Activated T-helper 2 cell treated with anti-CD3 and anti-CD28 coated beads, Interferon-gamma antibody, Interleukin-2, Interleukin-4, amounts not matched to agents 10 μg/mL and 5 μg/mL and 100 μg/mL, durations not matched to agents 14 hours and 24 hours and 36 hours (primary cell): ENCODE data around the gene C15orf62. TPM values are rescaled to one million over a fixed set of nuclear protein-coding genes. Genes with fewer than 3 reads are reported as not detected.

Source experiments
- DNase-seq: peaks from one replicate; pipeline ENCODE4 v3.0.0; 2021; ENCODE audit warnings: low spot score
- H3K27ac Mint-ChIP-seq: one replicate; pipeline ENCODE4 v1.8.0; 2021; ENCODE audit warnings: mixed read lengths
- H3K27me3 Mint-ChIP-seq: one replicate; pipeline ENCODE4 v1.8.0; 2021; ENCODE audit warnings: low read depth, mixed read lengths
- H3K36me3 Mint-ChIP-seq: one replicate; pipeline ENCODE4 v1.8.0; 2021; ENCODE audit warnings: low read depth, mixed read lengths
- H3K4me1 Mint-ChIP-seq: one replicate; pipeline ENCODE4 v1.8.0; 2021; ENCODE audit warnings: low read depth, mixed read lengths
- H3K4me3 Mint-ChIP-seq: one replicate; pipeline ENCODE4 v1.8.0; 2021; ENCODE audit warnings: low read depth, mild to moderate bottlenecking, moderate library complexity, mixed read lengths
- H3K9me3 Mint-ChIP-seq: one replicate; pipeline ENCODE4 v1.8.0; 2021; ENCODE audit warnings: mixed read lengths
- intact Hi-C: fragments of 100-400 bp; cut with micrococcal nuclease; formaldehyde crosslinking; loops from one replicate; pipeline ENCODE4 v1.15.1; 2023
- total RNA-seq: library from RNA; stranded (reverse); gene quantifications from 2 replicates; pipeline ENCODE4 v1.2.3, GENCODE V29; 2022

C15orf62 gene
- total RNA-seq, 1 donor from 2014 or later: 0.48 TPM

- no peak for DNase-seq
- peaks cover 13% of the 10 kb centered on the region for H3K4me1 Mint-ChIP-seq
- H3K27me3 Mint-ChIP-seq: no peaks in the 10 kb centered on the region
- H3K36me3 Mint-ChIP-seq: peaks cover 29% of the 10 kb centered on the region
- H3K27ac Mint-ChIP-seq: no peak overlapping the region
- no peak overlapping the region for H3K4me3 Mint-ChIP-seq
- intact Hi-C loops: no loop called here
- no peaks in the 10 kb centered on the region for H3K9me3 Mint-ChIP-seq
These were observed 3.7 kb downstream of the C15orf62 start for GRCh38 chr15:40773496-40773895.

- Mint-ChIP-seq H3K4me1 (peaks cover 11% of the 10 kb centered on the region), H3K27me3 (no peaks in the 10 kb centered on the region), H3K4me3 (no peak overlapping the region), H3K9me3 (no peaks in the 10 kb centered on the region), H3K36me3 (peaks cover 29% of the 10 kb centered on the region), H3K27ac (no peak overlapping the region)
- DNase-seq: no peak
- intact Hi-C loops: no loop called here
These were observed 4.1 kb downstream of the C15orf62 start for GRCh38 chr15:40773902-40774301.

GRCh38 chr15:40775007-40775406, 5.2 kb downstream of the C15orf62 start:
- Mint-ChIP-seq H3K4me3 (no peak overlapping the region), H3K9me3 (no peaks in the 10 kb centered on the region), H3K4me1 (peaks cover 4% of the 10 kb centered on the region), H3K27ac (no peak overlapping the region), H3K36me3 (peaks cover 35% of the 10 kb centered on the region), H3K27me3 (no peaks in the 10 kb centered on the region)
- DNase-seq: no peak
- intact Hi-C loops: no loop called here

GRCh38 chr15:40775740-40776536, 6.2 kb downstream of the C15orf62 start:
- H3K4me3 Mint-ChIP-seq: no peak overlapping the region
- no peaks in the 10 kb centered on the region for H3K9me3 Mint-ChIP-seq
- no peak for DNase-seq
- H3K36me3 Mint-ChIP-seq: peaks cover 38% of the 10 kb centered on the region
- H3K4me1 Mint-ChIP-seq: peaks cover 2% of the 10 kb centered on the region
- intact Hi-C loops: no loop called here
- no peaks in the 10 kb centered on the region for H3K27me3 Mint-ChIP-seq
- H3K27ac Mint-ChIP-seq: no peak overlapping the region

- H3K27ac Mint-ChIP-seq: peak overlapping the region; percentile 16
- no peaks in the 10 kb centered on the region for H3K27me3 Mint-ChIP-seq
- H3K9me3 Mint-ChIP-seq: no peaks in the 10 kb centered on the region
- intact Hi-C loops: no loop called here
- H3K4me1 Mint-ChIP-seq: peaks cover 2% of the 10 kb centered on the region
- no peak for DNase-seq
- H3K36me3 Mint-ChIP-seq: peaks cover 31% of the 10 kb centered on the region
- H3K4me3 Mint-ChIP-seq: no peak overlapping the region
These were observed 6.9 kb downstream of the C15orf62 start for GRCh38 chr15:40776537-40777141.

- DNase-seq: peak; percentile 65
- Mint-ChIP-seq H3K27ac (no peak overlapping the region), H3K36me3 (peaks cover 9% of the 10 kb centered on the region)
These were observed 12.9 kb downstream of the C15orf62 start for GRCh38 chr15:40782609-40783227.

GRCh38 chr15:40785164-40785563, 15.4 kb downstream of the C15orf62 start:
- intact Hi-C loops: no loop called here
- no peaks in the 10 kb centered on the region for H3K9me3 Mint-ChIP-seq
- no peak overlapping the region for H3K4me3 Mint-ChIP-seq
- no peak for DNase-seq
- no peak overlapping the region for H3K27ac Mint-ChIP-seq
- no peaks in the 10 kb centered on the region for H3K27me3 Mint-ChIP-seq
- H3K36me3 Mint-ChIP-seq: peaks cover 2% of the 10 kb centered on the region
- peaks cover 20% of the 10 kb centered on the region for H3K4me1 Mint-ChIP-seq

More at GRCh38 chr15:40782609-40783227, 12.9 kb downstream of the C15orf62 start:
- intact Hi-C loops: loop anchor here (2.0 kb wide), 1 partner anchor 104 kb away; no protein-coding TSS in a partner anchor
- H3K27me3 Mint-ChIP-seq: no peaks in the 10 kb centered on the region
- no peaks in the 10 kb centered on the region for H3K9me3 Mint-ChIP-seq
- H3K4me1 Mint-ChIP-seq: peaks cover 16% of the 10 kb centered on the region
- H3K4me3 Mint-ChIP-seq: no peak overlapping the region

- Mint-ChIP-seq H3K9me3 (no peaks in the 10 kb centered on the region), H3K36me3 (no peaks in the 10 kb centered on the region), H3K4me3 (no peak overlapping the region), H3K4me1 (peaks cover 20% of the 10 kb centered on the region), H3K27ac (no peak overlapping the region), H3K27me3 (no peaks in the 10 kb centered on the region)
- intact Hi-C loops: no loop called here
- DNase-seq: no peak
These were observed 16.0 kb downstream of the C15orf62 start for GRCh38 chr15:40785814-40786213.

- intact Hi-C loops: no loop called here
- H3K4me1 Mint-ChIP-seq: peaks cover 20% of the 10 kb centered on the region
- H3K27ac Mint-ChIP-seq: peak overlapping the region; percentile 15
- H3K9me3 Mint-ChIP-seq: no peaks in the 10 kb centered on the region
- H3K27me3 Mint-ChIP-seq: no peaks in the 10 kb centered on the region
- DNase-seq: no peak
- no peak overlapping the region for H3K4me3 Mint-ChIP-seq
- H3K36me3 Mint-ChIP-seq: peaks cover 7% of the 10 kb centered on the region
These were observed 17.6 kb downstream of the C15orf62 start for GRCh38 chr15:40787344-40787841.

GRCh38 chr15:40787991-40788390, 18.2 kb downstream of the C15orf62 start:
- Mint-ChIP-seq H3K4me3 (no peak overlapping the region), H3K4me1 (peaks cover 17% of the 10 kb centered on the region), H3K27me3 (no peaks in the 10 kb centered on the region), H3K27ac (peak overlapping the region; percentile 15), H3K9me3 (no peaks in the 10 kb centered on the region), H3K36me3 (peaks cover 7% of the 10 kb centered on the region)
- intact Hi-C loops: no loop called here
- DNase-seq: no peak

- intact Hi-C loops: no loop called here
- Mint-ChIP-seq H3K4me1 (peaks cover 20% of the 10 kb centered on the region), H3K36me3 (peaks cover 10% of the 10 kb centered on the region)
These were observed 19.3 kb downstream of the C15orf62 start for GRCh38 chr15:40789119-40789518.

GRCh38 chr15:40789999-40790398, 20.2 kb downstream of the C15orf62 start:
- no peak for DNase-seq
- Mint-ChIP-seq H3K36me3 (peaks cover 10% of the 10 kb centered on the region), H3K27ac (no peak overlapping the region), H3K4me1 (peaks cover 20% of the 10 kb centered on the region), H3K9me3 (no peaks in the 10 kb centered on the region), H3K4me3 (no peak overlapping the region), H3K27me3 (no peaks in the 10 kb centered on the region)
- intact Hi-C loops: no loop called here

More at GRCh38 chr15:40789119-40789518, 19.3 kb downstream of the C15orf62 start:
- Mint-ChIP-seq H3K9me3 (no peaks in the 10 kb centered on the region), H3K27me3 (no peaks in the 10 kb centered on the region), H3K27ac (peak overlapping the region; percentile 9), H3K4me3 (no peak overlapping the region)
- DNase-seq: no peak

GRCh38 chr15:40790718-40791117, 20.9 kb downstream of the C15orf62 start:
- no peaks in the 10 kb centered on the region for H3K27me3 Mint-ChIP-seq
- no peak overlapping the region for H3K27ac Mint-ChIP-seq
- no peak for DNase-seq

More at GRCh38 chr15:40790718-40791117, 20.9 kb downstream of the C15orf62 start:
- intact Hi-C loops: no loop called here
- Mint-ChIP-seq H3K9me3 (no peaks in the 10 kb centered on the region), H3K4me3 (no peak overlapping the region), H3K36me3 (peaks cover 10% of the 10 kb centered on the region), H3K4me1 (peaks cover 20% of the 10 kb centered on the region)
